K562 (cell line): ENCODE data around the gene GALNT15. TPM values are rescaled to one million over a fixed set of nuclear protein-coding genes. Genes with fewer than 3 reads are reported as not detected.

Experiments
- ARHGAP35 ChIP-seq: fragments of 450-650 bp; IDR thresholded peaks from 2 replicates; pipeline ENCODE4 v1.6.1; 2018; ENCODE audit not compliant: partially characterized antibody
- CHD1 ChIP-seq: fragments of 200-600 bp; sonication (generic); IDR thresholded peaks from one replicate; pipeline ENCODE4 v1.6.1; 2012; ENCODE audit warnings: mild to moderate bottlenecking, moderate library complexity, low read length, inconsistent platforms
- DEAF1 ChIP-seq: fragments of 450-650 bp; formaldehyde crosslinking; IDR thresholded peaks from 2 replicates; pipeline ENCODE4 v1.4.0; 2020; ENCODE audit warnings: mild to moderate bottlenecking, moderate library complexity
- ELK1 ChIP-seq: sonication (generic); formaldehyde crosslinking; IDR thresholded peaks from 2 replicates; pipeline ENCODE4 v1.8.1; 2022; ENCODE audit warnings: missing genetic modification reagents
- ELK3 ChIP-seq: fragments of 450-650 bp; formaldehyde crosslinking; IDR thresholded peaks from 2 replicates; pipeline ENCODE4 v1.4.0; 2020; ENCODE audit warnings: mild to moderate bottlenecking
- FIP1L1 ChIP-seq: fragments of 200-400 bp; formaldehyde crosslinking; IDR thresholded peaks from 2 replicates; pipeline ENCODE4 v1.6.1; 2018; ENCODE audit warnings: mild to moderate bottlenecking, low read depth, low read length; ENCODE audit not compliant: poor library complexity, severe bottlenecking
- KHSRP ChIP-seq: fragments of 450-650 bp; IDR thresholded peaks from 2 replicates; pipeline ENCODE4 v1.6.1; 2017
- MEF2D ChIP-seq: conservative IDR thresholded peaks from 2 replicates; pipeline ENCODE4 v1.6.1; 2016; ENCODE audit warnings: low read depth, missing genetic modification characterization, missing compliant biosample characterization
- NCOA4 ChIP-seq: fragments of 450-650 bp; IDR thresholded peaks from 2 replicates; pipeline ENCODE4 v1.6.1; 2018; ENCODE audit warnings: mild to moderate bottlenecking; ENCODE audit not compliant: partially characterized antibody
- PHF8 ChIP-seq: fragments of 200-600 bp; sonication (generic); IDR thresholded peaks from 2 replicates; pipeline ENCODE4 v1.6.1; 2012; ENCODE audit warnings: mixed run types, mild to moderate bottlenecking, inconsistent platforms, low read length, moderate library complexity, borderline replicate concordance
- SP1 ChIP-seq: sonication (generic); formaldehyde crosslinking; IDR thresholded peaks from 2 replicates; pipeline ENCODE4 v1.8.1; 2022; ENCODE audit warnings: mild to moderate bottlenecking, missing genetic modification reagents
- TCFL5 ChIP-seq: fragments of 250-450 bp; sonication (Bioruptor Pico); conservative IDR thresholded peaks from 2 replicates; pipeline ENCODE4 v1.6.1; 2021; ENCODE audit warnings: mild to moderate bottlenecking, moderate library complexity, matching md5 sums
- U2AF2 ChIP-seq: fragments of 200-400 bp; formaldehyde crosslinking; optimal IDR thresholded peaks from 2 replicates; pipeline ENCODE3; 2017; ENCODE audit warnings: low read depth, mild to moderate bottlenecking, low read length
- XRCC3 ChIP-seq: fragments of 450-650 bp; IDR thresholded peaks from 2 replicates; pipeline ENCODE4 v1.6.1; 2017; ENCODE audit warnings: mild to moderate bottlenecking, moderate library complexity
- ZBTB11 ChIP-seq, 3 experiments: fragments of 200-800 bp in 1 of 3; fragments of 250-450 bp in 1 of 3; fragments of 450-650 bp in 1 of 3; sonication (Bioruptor Pico) in 1 of 3; sonication (Bioruptor generic) in 1 of 3; formaldehyde crosslinking in 1 of 3; IDR thresholded peaks; 2 replicates each; pipeline versions ENCODE4 v1.6.1 to v1.8.0; 2016 to 2022; ENCODE audit warnings: mild to moderate bottlenecking in 2 of 3, missing genetic modification characterization in 2 of 3, missing compliant biosample characterization in 1 of 3, moderate library complexity in 1 of 3
- ZNF133 ChIP-seq: fragments of 250-450 bp; sonication (Bioruptor Pico); IDR thresholded peaks from 2 replicates; pipeline ENCODE4 v1.4.0; 2020; ENCODE audit warnings: mild to moderate bottlenecking
- ZNF175 ChIP-seq: fragments of 200-800 bp; sonication (Bioruptor generic); IDR thresholded peaks from 2 replicates; pipeline ENCODE4 v1.6.1; 2016; ENCODE audit warnings: low read depth, mild to moderate bottlenecking, missing genetic modification characterization, missing compliant biosample characterization
- ZNF23 ChIP-seq: fragments of 250-450 bp; sonication (Bioruptor Pico); IDR thresholded peaks from 2 replicates; pipeline ENCODE4 v1.4.0; 2020; ENCODE audit warnings: mild to moderate bottlenecking
- ZNF239 ChIP-seq: fragments of 250-450 bp; sonication (Bioruptor Pico); IDR thresholded peaks from 2 replicates; pipeline ENCODE4 v1.4.0; 2020; ENCODE audit warnings: mild to moderate bottlenecking
- ZNF436 ChIP-seq: fragments of 250-450, 450-650 bp; sonication (Bioruptor Pico); formaldehyde crosslinking; IDR thresholded peaks from 2 replicates; pipeline ENCODE4 v1.7.0; 2020; ENCODE audit warnings: mild to moderate bottlenecking
- ZNF561 ChIP-seq: fragments of 450-650 bp; formaldehyde crosslinking; conservative IDR thresholded peaks from 2 replicates; pipeline ENCODE4 v1.4.0; 2020; ENCODE audit warnings: mild to moderate bottlenecking, moderate library complexity
- ZNF586 ChIP-seq: fragments of 450-650 bp; formaldehyde crosslinking; conservative IDR thresholded peaks from 2 replicates; pipeline ENCODE4 v1.4.0; 2020; ENCODE audit warnings: mild to moderate bottlenecking, moderate library complexity
- polyA plus RNA-seq, 8 experiments: library from polyadenylated mRNA; depleted of rRNA in 4 of 8; stranded (reverse) in 5 of 8; unstranded in 3 of 8; fragments of >200 nt; fragmentation: Nextera tagmentation in 2 of 8; fragmentation: Illumina TruSeq in 1 of 8; extraction: Ambion mirVana in 2 of 8; extraction: Trizol in 1 of 8; gene quantifications; 2 replicates each; pipeline versions ENCODE4 v1.2.1 to v1.2.3, GENCODE V29; 2011 to 2014; ENCODE audit warnings: inconsistent platforms in 1 of 8, missing spikeins in 1 of 8
- total RNA-seq, 7 experiments: library from RNA; depleted of rRNA in 6 of 7; stranded (reverse); fragments of >200 nt in 6 of 7; fragmentation: Illumina TruSeq in 2 of 7; extraction: Trizol in 2 of 7; gene quantifications; 2 replicates each; pipeline versions ENCODE4 v1.2.1 to v1.2.3, GENCODE V29; 2011 to 2021; ENCODE audit warnings: low replicate concordance in 1 of 7

GALNT15 gene
- total and polyA plus RNA-seq, 9 of the 15 experiments (the other 6 are each of a cell fraction or from before 2014, with no cell fraction given) = not detected

- TF ChIP-seq ZBTB11 (CRISPR knock-in tag; IDR thresholded peaks at IDR 0.05) (peak; percentile 73 to 96 (median 82); a peak in 5 of 6 replicates), SP1 (CRISPR knock-in tag) (peak; percentile 96), PHF8 (peak; percentile 89), ZNF436 (no peak), TCFL5 (CRISPR knock-in tag) (no peak), FIP1L1 (peak; percentile 57), ZNF133 (CRISPR knock-in tag) (0 out of 2 replicates have a peak, but pooled peaks have one; percentile 57), NCOA4 (no peak), ZNF586 (CRISPR knock-in tag) (no peak), KHSRP (peak; percentile 98), ZNF561 (CRISPR knock-in tag) (no peak), CHD1 (no peak), XRCC3 (no peak), ZNF175 (CRISPR knock-in tag) (no peak), ELK1 (CRISPR knock-in tag) (no peak), ARHGAP35 (no peak), ELK3 (no peak), MEF2D (tag) (no peak), DEAF1 (CRISPR knock-in tag) (peak; percentile 33; the same call in 1 of the 2 replicates), U2AF2 (no peak), ZNF239 (CRISPR knock-in tag) (no peak), ZNF23 (no peak)
These were observed 90.4 kb downstream of the GALNT15 start, which contains the start of the genes DPH3 and OXNAD1 (continued) for GRCh38 chr3:16264708-16265454.
